Thyroid gland (tissue), 4 donors: ENCODE data around the gene PTPRG.

Experiments
- CTCF ChIP-seq, 6 experiments: fragments of 200-600 bp in 3 of 6; fragments of 450-650 bp in 3 of 6; sonication (generic) in 3 of 6; IDR thresholded peaks; one replicate each; pipeline ENCODE4 v1.5.1; 2016 to 2019; ENCODE audit warnings: antibody characterized with exemption in 6 of 6, mild to moderate bottlenecking in 2 of 6, inconsistent platforms in 1 of 6, moderate library complexity in 1 of 6
- POLR2A ChIP-seq, 2 donors: fragments of 450-650 bp; IDR thresholded peaks; one replicate each; pipeline ENCODE4 v1.6.1; 2017; ENCODE audit warnings: antibody characterized with exemption in 2 of 2, mild to moderate bottlenecking in 2 of 2, moderate library complexity in 1 of 2

- TF ChIP-seq CTCF (IDR thresholded peaks at IDR 0.05) (no peak), POLR2A (IDR thresholded peaks at IDR 0.05) (no peak)
These were observed 366.0 kb downstream of the PTPRG start for GRCh38 chr3:61927332-61927731.
